Naive B cell (primary cell): Measurements from ENCODE around the gene PSMA7. TPM values are rescaled to one million over a fixed set of nuclear protein-coding genes. Genes with fewer than 3 reads are reported as not detected.
"Not testable (repeated sequence)": the region's sequence is repeated elsewhere in the genome, so short reads cannot be mapped to it uniquely, and the experiment has no call there.

Experiments
- ATAC-seq, 2 donors: fragments of 150-1000 bp; cut with Tn5 transposase; 2 replicates each; pipeline ENCODE4 v1.10.0; 2021; ENCODE audit warnings: low read depth in 2 of 2, mild to moderate bottlenecking in 2 of 2, moderate library complexity in 2 of 2
- DNase-seq: peaks from one replicate; pipeline ENCODE4 v3.0.0; 2022
- H3K27ac Mint-ChIP-seq, 6 donors: one replicate each; pipeline ENCODE4 v1.8.0; 2020 to 2022; ENCODE audit warnings: mild to moderate bottlenecking in 6 of 6, mixed read lengths in 6 of 6, moderate library complexity in 5 of 6, inconsistent platforms in 2 of 6
- H3K27me3 Mint-ChIP-seq, 3 donors: one replicate each; pipeline ENCODE4 v1.8.0; 2021 to 2022; ENCODE audit warnings: mixed read lengths in 3 of 3, mild to moderate bottlenecking in 1 of 3
- H3K36me3 Mint-ChIP-seq, 2 donors: one replicate each; pipeline ENCODE4 v1.8.0; 2020 to 2022; ENCODE audit warnings: mixed read lengths in 2 of 2, inconsistent platforms in 1 of 2, mild to moderate bottlenecking in 1 of 2
- H3K4me1 Mint-ChIP-seq, 3 donors: one replicate each; pipeline ENCODE4 v1.8.0; 2020 to 2022; ENCODE audit warnings: mixed read lengths in 3 of 3, inconsistent platforms in 1 of 3, mild to moderate bottlenecking in 1 of 3, moderate library complexity in 1 of 3
- H3K4me3 Mint-ChIP-seq, 8 donors: one replicate each; pipeline ENCODE4 v1.8.0; 2020 to 2022; ENCODE audit warnings: mild to moderate bottlenecking in 8 of 8, mixed read lengths in 8 of 8, moderate library complexity in 8 of 8, inconsistent platforms in 2 of 8
- H3K9me3 Mint-ChIP-seq, 7 donors: one replicate each; pipeline ENCODE4 v1.8.0; 2020 to 2022; ENCODE audit warnings: mixed read lengths in 7 of 7, mild to moderate bottlenecking in 5 of 7, inconsistent platforms in 2 of 7, moderate library complexity in 1 of 7
- polyA plus RNA-seq, 6 donors: library from polyadenylated mRNA; unstranded; fragments of 300-500 nt; fragmentation: Illumina TruSeq; gene quantifications; one replicate each; pipeline ENCODE4 v1.2.3, GENCODE V29; 2021; ENCODE audit warnings: low read depth in 6 of 6

Gene PSMA7
- polyA plus RNA-seq, 6 donors from 2014 or later = 367 to 572 (median 436) TPM

DNA sequence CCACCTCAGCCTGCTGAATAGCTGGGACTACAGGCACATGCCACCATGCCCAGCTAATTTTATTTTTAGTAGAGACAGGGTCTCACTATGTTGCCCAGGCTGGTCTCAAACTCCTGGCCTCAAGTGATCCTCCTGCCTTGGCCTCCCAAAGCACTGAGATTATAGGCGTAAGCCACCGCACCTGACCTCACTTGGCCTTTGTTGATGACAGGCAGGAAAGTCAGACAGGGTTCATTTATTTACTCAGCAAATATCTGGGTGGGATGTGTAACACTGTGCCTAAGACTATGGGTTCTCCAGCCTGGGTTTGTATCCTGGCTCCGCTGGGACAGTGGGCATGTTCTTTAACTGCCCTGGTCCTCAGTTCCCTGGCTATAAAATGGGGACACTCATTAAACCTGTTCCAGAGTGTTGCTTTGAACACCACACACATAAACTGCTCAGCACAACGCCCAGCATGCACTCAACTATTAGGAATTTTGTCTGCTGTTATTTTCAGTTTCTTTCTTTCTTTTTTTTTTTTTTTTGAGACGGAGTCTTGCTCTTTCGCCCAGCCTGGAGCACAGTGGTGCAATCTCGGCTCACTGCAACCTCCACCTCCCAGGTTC, 27.3 kb downstream of the PSMA7 start:
- peaks cover 3 to 32% (median 22%) of the 10 kb centered on the region in 7 donors for H3K9me3 Mint-ChIP-seq
- not testable (repeated sequence) for H3K36me3 Mint-ChIP-seq, DNase-seq, H3K27ac Mint-ChIP-seq, H3K4me3 Mint-ChIP-seq, ATAC-seq
- H3K4me1 Mint-ChIP-seq = peaks cover 0 to 12% (median 6%) of the 10 kb centered on the region in 3 donors
- H3K27me3 Mint-ChIP-seq = peaks cover 0 to 34% (median 3%) of the 10 kb centered on the region in 3 donors

GRCh38 chr20:62114894-62115293, 28.3 kb downstream of the PSMA7 start:
- Mint-ChIP-seq H3K4me1 (peaks cover 0 to 5% (median 0%) of the 10 kb centered on the region in 3 donors), H3K9me3 (peaks cover 7 to 42% (median 29%) of the 10 kb centered on the region in 7 donors), H3K4me3 (no peak overlapping the region), H3K27ac (peak overlapping the region in 1 of 6 donors; percentile 44), H3K36me3 (peaks cover 0 to 15% of the 10 kb centered on the region in 2 donors), H3K27me3 (peaks cover 0 to 34% (median 3%) of the 10 kb centered on the region in 3 donors)
- DNase-seq (no peak), ATAC-seq (no peak)

- ATAC-seq (no peak), DNase-seq (no peak)
- Mint-ChIP-seq H3K9me3 (peaks cover 17 to 67% (median 54%) of the 10 kb centered on the region in 7 donors), H3K36me3 (peaks cover 16 to 39% of the 10 kb centered on the region in 2 donors), H3K27ac (peak overlapping the region in 1 of 6 donors; percentile 82), H3K4me1 (peaks cover 0 to under 1% (median 0%) of the 10 kb centered on the region in 3 donors), H3K4me3 (peak overlapping the region in 1 of 8 donors; percentile 25), H3K27me3 (peaks cover 0 to 28% (median 3%) of the 10 kb centered on the region in 3 donors)
Measured at GRCh38 chr20:62112368-62112767, 30.8 kb downstream of the PSMA7 start.

DNA sequence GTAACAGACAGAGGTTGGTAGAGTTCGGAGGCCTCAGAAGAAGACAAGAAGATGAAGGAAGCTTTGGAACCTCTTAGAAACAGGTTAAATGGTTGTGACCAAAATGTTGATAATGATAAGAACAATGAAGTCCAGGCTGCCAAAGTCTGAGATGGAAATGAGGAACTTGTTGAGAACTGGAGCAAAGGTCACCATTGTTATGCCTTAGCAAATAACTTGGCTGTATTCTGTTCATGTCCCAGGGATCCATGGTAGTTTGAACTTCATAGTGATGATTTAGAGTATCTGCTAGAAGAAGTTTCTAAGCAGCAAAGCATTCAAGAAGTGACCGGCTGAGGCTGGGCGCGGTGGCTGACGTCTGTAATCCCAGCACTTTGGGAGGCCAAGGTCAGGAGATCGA, 32.0 kb downstream of the PSMA7 start:
- Mint-ChIP-seq H3K9me3 (peaks cover 21 to 79% (median 62%) of the 10 kb centered on the region in 7 donors), H3K4me3 (peak overlapping the region in 1 of 8 donors; percentile 35), H3K36me3 (peaks cover 16 to 51% of the 10 kb centered on the region in 2 donors), H3K4me1 (no peaks in the 10 kb centered on the region), H3K27me3 (peaks cover 0 to 28% (median 3%) of the 10 kb centered on the region in 3 donors), H3K27ac (no peak overlapping the region)
- ATAC-seq (no peak), DNase-seq (no peak)

GRCh38 chr20:62105592-62105991, 37.6 kb downstream of the PSMA7 start:
- Mint-ChIP-seq H3K27me3 (peaks cover 5 to 36% (median 32%) of the 10 kb centered on the region in 3 donors), H3K9me3 (peaks cover 31 to 85% (median 71%) of the 10 kb centered on the region in 7 donors), H3K4me1 (no peaks in the 10 kb centered on the region), H3K36me3 (peaks cover 20 to 73% of the 10 kb centered on the region in 2 donors), H3K27ac (peak overlapping the region in 1 of 6 donors; percentile 4), H3K4me3 (no peak overlapping the region)
- DNase-seq = no peak
- ATAC-seq = no peak

- Mint-ChIP-seq H3K36me3 (peaks cover 20 to 75% of the 10 kb centered on the region in 2 donors), H3K9me3 (peaks cover 35 to 81% (median 70%) of the 10 kb centered on the region in 7 donors), H3K27me3 (peaks cover 5 to 43% (median 32%) of the 10 kb centered on the region in 3 donors), H3K27ac (no peak overlapping the region), H3K4me1 (no peaks in the 10 kb centered on the region), H3K4me3 (no peak overlapping the region)
- ATAC-seq (no peak), DNase-seq (no peak)
Measured at GRCh38 chr20:62104791-62105345, 38.3 kb downstream of the PSMA7 start.

DNA sequence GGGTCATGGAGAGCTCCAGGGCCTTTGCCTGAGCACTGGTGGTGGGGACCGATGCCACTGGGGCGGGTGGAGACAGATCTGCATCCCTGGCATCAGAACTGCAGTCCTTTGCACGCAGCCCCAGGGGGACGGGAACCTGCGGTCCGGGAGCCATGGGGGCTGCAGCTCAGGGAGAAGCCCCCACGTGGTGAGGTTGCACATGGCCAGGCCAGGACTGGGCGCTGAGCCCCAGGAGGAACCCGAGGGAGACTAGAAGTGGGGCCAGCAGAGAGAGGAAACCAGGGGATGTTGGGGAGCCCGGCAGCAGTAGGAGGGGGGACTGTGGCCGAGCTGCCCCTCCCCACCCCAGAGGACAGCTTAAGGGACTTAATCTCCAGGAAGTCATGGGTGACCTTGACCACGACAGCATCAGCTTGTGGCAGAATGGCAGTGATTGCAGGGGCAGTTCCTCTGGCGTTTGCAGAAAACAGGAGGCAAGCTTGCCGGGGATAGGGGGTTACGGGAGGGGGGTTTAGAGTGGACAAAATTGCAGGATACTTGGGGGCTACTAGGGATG, 38.9 kb downstream of the PSMA7 start:
- Mint-ChIP-seq H3K4me1 (peaks cover 0 to 1% (median 0%) of the 10 kb centered on the region in 3 donors), H3K27ac (no peak overlapping the region), H3K27me3 (peaks cover 5 to 43% (median 35%) of the 10 kb centered on the region in 3 donors), H3K36me3 (peaks cover 19 to 76% of the 10 kb centered on the region in 2 donors), H3K9me3 (peaks cover 35 to 78% (median 67%) of the 10 kb centered on the region in 7 donors), H3K4me3 (no peak overlapping the region)
- DNase-seq (no peak), ATAC-seq (no peak)

DNA sequence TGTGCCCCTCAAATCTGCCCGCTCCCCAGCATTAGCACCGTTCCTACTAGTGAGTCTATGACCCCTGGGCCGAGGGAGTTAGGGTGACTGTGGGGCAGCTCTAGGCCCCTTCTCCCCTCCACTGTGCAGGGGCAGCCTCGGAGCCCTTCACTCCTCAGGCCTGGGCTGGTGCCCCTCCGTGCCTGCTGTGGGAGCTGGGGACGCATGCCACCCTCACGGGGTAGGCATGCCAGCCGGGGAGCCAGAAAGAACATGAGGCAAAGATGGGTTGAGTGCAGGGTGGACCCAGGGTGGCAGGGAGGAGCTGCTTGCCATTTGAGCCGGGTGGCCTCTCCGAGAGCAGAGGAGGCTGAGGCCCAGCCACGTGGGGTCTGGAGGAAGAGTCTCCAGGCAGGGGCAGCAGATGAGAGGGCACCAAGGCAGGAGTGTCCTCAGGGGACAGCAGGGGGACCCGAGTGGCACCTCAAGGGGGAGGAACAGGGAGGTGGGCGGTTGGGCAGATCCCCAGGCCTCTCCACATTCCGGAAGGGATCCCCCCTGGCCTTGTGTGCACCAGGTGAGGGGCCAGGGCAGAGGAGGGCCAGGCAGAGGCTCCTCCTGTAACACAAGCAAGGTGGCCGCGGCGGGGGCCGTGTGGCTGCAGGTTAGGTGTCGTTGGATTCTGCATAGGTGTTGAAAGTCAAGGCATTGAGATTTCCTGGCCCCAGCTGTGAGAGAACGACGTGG, 39.5 kb downstream of the PSMA7 start:
- Mint-ChIP-seq H3K9me3 (peaks cover 35 to 71% (median 60%) of the 10 kb centered on the region in 7 donors), H3K36me3 (peaks cover 12 to 72% of the 10 kb centered on the region in 2 donors), H3K27me3 (peaks cover 5 to 43% (median 39%) of the 10 kb centered on the region in 3 donors), H3K4me3 (no peak overlapping the region), H3K27ac (no peak overlapping the region), H3K4me1 (peaks cover 0 to 3% (median 0%) of the 10 kb centered on the region in 3 donors)
- ATAC-seq (no peak), DNase-seq (no peak)

DNA sequence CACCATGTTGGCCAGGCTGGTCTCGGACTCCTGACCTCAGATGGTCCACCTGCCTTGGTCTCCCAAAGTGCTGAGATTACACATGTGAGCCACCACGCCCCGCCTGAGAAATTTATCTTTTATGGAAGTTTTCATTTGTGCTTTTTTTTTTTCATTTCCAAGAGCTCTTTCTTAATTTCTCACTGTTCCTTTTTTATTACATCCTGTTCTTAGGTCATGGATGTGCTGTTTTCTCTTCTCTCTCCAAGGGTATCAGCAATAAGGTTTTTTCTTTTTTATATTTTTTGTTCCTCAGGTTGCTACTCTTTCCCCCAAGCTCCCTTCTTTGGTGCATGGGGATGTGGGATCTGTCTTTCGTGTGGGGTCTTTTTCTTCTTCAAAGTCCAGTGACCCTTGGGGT, 42.1 kb downstream of the PSMA7 start:
- peaks cover 20 to 48% (median 37%) of the 10 kb centered on the region in 7 donors for H3K9me3 Mint-ChIP-seq
- peaks cover 5 to 47% (median 43%) of the 10 kb centered on the region in 3 donors for H3K27me3 Mint-ChIP-seq
- peaks cover 4 to 47% of the 10 kb centered on the region in 2 donors for H3K36me3 Mint-ChIP-seq
- ATAC-seq = no peak
- no peak for DNase-seq
- H3K4me3 Mint-ChIP-seq = no peak overlapping the region
- peaks cover 0 to 3% (median 0%) of the 10 kb centered on the region in 3 donors for H3K4me1 Mint-ChIP-seq
- peak overlapping the region in 1 of 6 donors; percentile 48 for H3K27ac Mint-ChIP-seq

DNA sequence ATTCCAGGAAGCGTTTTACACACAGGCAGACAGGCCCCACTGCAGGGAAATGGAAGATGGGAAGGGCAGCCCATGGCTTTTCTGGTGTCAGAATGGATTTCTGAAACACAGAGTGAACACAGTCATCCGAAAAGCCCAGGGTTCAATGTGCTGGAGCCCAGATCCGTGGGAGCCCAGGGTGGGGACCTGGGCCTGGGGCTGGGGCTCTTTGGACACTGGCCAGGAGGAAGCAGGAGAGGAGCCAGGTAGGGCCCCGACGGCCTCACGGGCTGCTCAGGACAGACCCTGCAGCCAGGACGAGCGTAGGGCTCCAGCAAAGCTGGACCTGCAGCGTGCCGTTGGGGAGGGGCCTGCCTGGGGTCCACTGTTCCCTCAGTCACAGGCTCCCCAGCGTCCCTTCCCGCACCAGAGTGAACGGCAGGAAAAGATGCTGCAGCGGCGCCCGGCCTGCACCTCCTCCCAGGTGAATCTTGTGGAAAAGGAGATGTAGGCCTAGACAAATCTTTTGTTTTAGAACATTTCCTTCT, 45.2 kb downstream of the PSMA7 start:
- DNase-seq (no peak), ATAC-seq (no peak)
- Mint-ChIP-seq H3K27ac (no peak overlapping the region), H3K4me3 (no peak overlapping the region), H3K36me3 (peaks cover 4 to 26% of the 10 kb centered on the region in 2 donors), H3K4me1 (peaks cover 0 to 3% (median 0%) of the 10 kb centered on the region in 3 donors), H3K9me3 (peaks cover 7 to 28% (median 21%) of the 10 kb centered on the region in 7 donors), H3K27me3 (peaks cover 9 to 25% (median 16%) of the 10 kb centered on the region in 3 donors)

GRCh38 chr20:62096421-62097380, 46.5 kb downstream of the PSMA7 start:
- Mint-ChIP-seq H3K4me1 (peaks cover 0 to 3% (median 0%) of the 10 kb centered on the region in 3 donors), H3K4me3 (no peak overlapping the region), H3K36me3 (peaks cover 4 to 33% of the 10 kb centered on the region in 2 donors), H3K27me3 (peaks cover 14 to 31% (median 26%) of the 10 kb centered on the region in 3 donors), H3K27ac (peak overlapping the region in 1 of 6 donors; percentile 76), H3K9me3 (peaks cover 7 to 18% (median 15%) of the 10 kb centered on the region in 7 donors)
- DNase-seq (no peak), ATAC-seq (no peak)

DNA sequence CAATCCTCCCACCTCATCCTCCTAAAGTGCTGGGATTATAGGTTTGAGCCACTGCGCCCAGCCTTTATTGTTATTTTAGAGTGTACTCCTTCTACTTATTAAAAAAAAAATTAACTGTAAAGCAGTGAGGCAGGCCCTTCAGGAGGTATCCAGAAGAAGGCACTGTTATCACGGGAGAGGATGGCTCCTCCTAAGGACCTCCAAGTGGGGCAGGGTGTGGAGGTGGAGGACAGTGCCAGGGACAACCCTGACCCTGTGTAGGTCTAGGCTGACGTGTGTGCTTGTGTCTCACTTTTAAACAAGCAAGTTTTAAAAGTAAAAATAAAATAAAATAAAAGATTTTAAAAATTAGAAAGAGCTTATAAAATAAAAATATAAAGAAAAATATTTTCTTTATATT, 53.8 kb downstream of the PSMA7 start:
- Mint-ChIP-seq H3K27ac (no peak overlapping the region), H3K9me3 (peaks cover 0 to 10% (median 0%) of the 10 kb centered on the region in 7 donors), H3K4me3 (no peak overlapping the region), H3K4me1 (no peaks in the 10 kb centered on the region), H3K27me3 (peaks cover 14 to 22% (median 20%) of the 10 kb centered on the region in 3 donors), H3K36me3 (peaks cover 0 to 9% of the 10 kb centered on the region in 2 donors)
- DNase-seq = no peak
- ATAC-seq = no peak
